Loucy (cell line): ENCODE measurements around the gene COA8.

Experiments
- CTCF ChIP-seq: fragments of 200-600 bp; sonication (generic); conservative IDR thresholded peaks from 2 replicates; pipeline ENCODE4 v1.5.1; 2014; ENCODE audit warnings: mild to moderate bottlenecking, antibody characterized with exemption, low read length
- EZH2phosphoT487 ChIP-seq: fragments of 200-600 bp; IDR thresholded peaks from 2 replicates; pipeline ENCODE4 v1.6.1; 2018; ENCODE audit warnings: antibody characterized with exemption, mild to moderate bottlenecking, moderate library complexity, borderline replicate concordance

GRCh38 chr14:103538291-103539055 is 24.3 kb upstream of the COA8 start:
- TF ChIP-seq CTCF = no peak
- TF ChIP-seq EZH2phosphoT487 = no peak
